ENCODE measurements around the gene RBL2. TPM values are rescaled to one million over a fixed set of nuclear protein-coding genes. Genes with fewer than 3 reads are reported as not detected.

The RBL2 gene
- total and polyA plus RNA-seq, 9 of the 15 experiments (the other 6 are each of a cell fraction or from before 2014, with no cell fraction given), result 7.8 to 76.3 (median 28.5) TPM

- no peak for TF ChIP-seq TBP (optimal IDR thresholded peaks at IDR 0.05; ENCODE audit: low read depth, low read length)
- TF ChIP-seq HSF4 (CRISPR knock-in tag; IDR thresholded peaks at IDR 0.05; ENCODE audit: borderline replicate concordance), result no peak
- TF ChIP-seq ZNF143 (CRISPR knock-in tag; IDR thresholded peaks at IDR 0.05), result peak; percentile 96
- peak; percentile 70 for TF ChIP-seq ARID4B (CRISPR knock-in tag; IDR thresholded peaks at IDR 0.05)
- no peak for TF ChIP-seq ATF1 (CRISPR knock-in tag; IDR thresholded peaks at IDR 0.05)
- peak; percentile 80 for TF ChIP-seq ATF1 (tag; IDR thresholded peaks at IDR 0.05)
- no peak for TF ChIP-seq SMARCA4 (IDR thresholded peaks at IDR 0.05)
- TF ChIP-seq ZBTB5 (IDR thresholded peaks at IDR 0.05), result no peak
- no peak for TF ChIP-seq BRF1 (IDR thresholded peaks at IDR 0.05; ENCODE audit: borderline replicate concordance, extremely low read depth, insufficient read length)
- TF ChIP-seq SP2 (IDR thresholded peaks at IDR 0.05; ENCODE audit: extremely low read depth, low read depth, low read length, poor library complexity, severe bottlenecking), result no peak
- TF ChIP-seq, protein P1, sequence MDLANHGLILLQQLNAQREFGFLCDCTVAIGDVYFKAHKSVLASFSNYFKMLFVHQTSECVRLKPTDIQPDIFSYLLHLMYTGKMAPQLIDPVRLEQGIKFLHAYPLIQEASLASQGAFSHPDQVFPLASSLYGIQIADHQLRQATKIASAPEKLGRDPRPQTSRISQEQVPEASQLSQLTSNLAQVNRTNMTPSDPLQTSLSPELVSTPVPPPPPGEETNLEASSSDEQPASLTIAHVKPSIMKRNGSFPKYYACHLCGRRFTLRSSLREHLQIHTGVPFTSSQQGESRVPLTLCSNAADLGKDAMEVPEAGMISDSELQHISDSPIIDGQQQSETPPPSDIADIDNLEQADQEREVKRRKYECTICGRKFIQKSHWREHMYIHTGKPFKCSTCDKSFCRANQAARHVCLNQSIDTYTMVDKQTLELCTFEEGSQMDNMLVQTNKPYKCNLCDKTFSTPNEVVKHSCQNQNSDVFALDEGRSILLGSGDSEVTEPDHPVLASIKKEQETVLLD (IDR thresholded peaks at IDR 0.05), result 0 out of 2 replicates have a peak, but pooled peaks have one; percentile 29
- no peak for TF ChIP-seq MCM3 (IDR thresholded peaks at IDR 0.05)
- TF ChIP-seq ZNF707 (CRISPR knock-in tag; conservative IDR thresholded peaks at IDR 0.05), result no peak
- TF ChIP-seq ZNF232 (CRISPR knock-in tag; IDR thresholded peaks at IDR 0.05), result peak; percentile 65; the same call in 1 of the 2 replicates
- TF ChIP-seq ELF1 (tag; IDR thresholded peaks at IDR 0.05), result no peak
- no peak for TF ChIP-seq PHB2 (IDR thresholded peaks at IDR 0.05; ENCODE audit: low read depth)
- no peak for TF ChIP-seq TCF15 (CRISPR knock-in tag; IDR thresholded peaks at IDR 0.05)
- TF ChIP-seq RUNX1 (IDR thresholded peaks at IDR 0.05; ENCODE audit: low read depth), result no peak
- no peak for TF ChIP-seq ZBED1 (IDR thresholded peaks at IDR 0.05)
- TF ChIP-seq ZFP36 (IDR thresholded peaks at IDR 0.05; ENCODE audit: low read depth, low read length, partially characterized antibody), result no peak
- no peak for TF ChIP-seq GABPB2 (CRISPR knock-in tag; conservative IDR thresholded peaks at IDR 0.05)
- TF ChIP-seq ZNF444 (CRISPR knock-in tag; IDR thresholded peaks at IDR 0.05), result no peak
Measured at GRCh38 chr16:53434377-53435065, at the start of gene RBL2 (continued).
